Ectodermal cell (in vitro differentiated cells): ENCODE results near the gene SNCAIP.

Experiments
- H3K27ac ChIP-seq: 2 replicates; pipeline ENCODE4 v1.7.0; 2013; ENCODE audit warnings: mild to moderate bottlenecking, low read depth, low read length; ENCODE audit not compliant: insufficient read depth, poor library complexity, severe bottlenecking
- H3K27me3 ChIP-seq: 2 replicates; pipeline ENCODE4 v1.7.0; 2013; ENCODE audit warnings: mild to moderate bottlenecking, low read length; ENCODE audit not compliant: insufficient read depth, control insufficient read depth, poor library complexity, severe bottlenecking
- H3K36me3 ChIP-seq: one replicate; pipeline ENCODE4 v1.7.0; 2013; ENCODE audit warnings: low read length; ENCODE audit not compliant: control insufficient read depth, insufficient read depth
- H3K4me1 ChIP-seq: one replicate; pipeline ENCODE4 v1.7.0; 2013; ENCODE audit warnings: low read length; ENCODE audit not compliant: control insufficient read depth, insufficient read depth
- H3K4me3 ChIP-seq: 2 replicates; pipeline ENCODE4 v1.7.0; 2013; ENCODE audit warnings: low read depth, low read length, control low read depth; ENCODE audit not compliant: insufficient read depth
- H3K9me3 ChIP-seq: 2 replicates; pipeline ENCODE4 v1.7.0; 2013; ENCODE audit warnings: mild to moderate bottlenecking, low read length, moderate library complexity; ENCODE audit not compliant: control insufficient read depth
- WGBS, 2 experiments: methylation state at CpG; one replicate each; pipeline ENCODE4 v1.1.7; 2013; ENCODE audit warnings: missing lambda C conversion rate in 2 of 2; 5-methylcytosine and 5-hydroxymethylcytosine counted together

Gene SNCAIP

GRCh38 chr5:122435761-122436160 lies 123.7 kb downstream of the SNCAIP start:
- Histone ChIP-seq H3K27me3 (no peaks in the 10 kb centered on the region), H3K27ac (no peak overlapping the region), H3K36me3 (no peaks in the 10 kb centered on the region), H3K9me3 (no peaks in the 10 kb centered on the region), H3K4me3 (no peak overlapping the region), H3K4me1 (peaks cover 5% of the 10 kb centered on the region)
- 90 to 91% methylated on average over 3 of the region's 3 CpGs for WGBS, 2 experiments

DNA sequence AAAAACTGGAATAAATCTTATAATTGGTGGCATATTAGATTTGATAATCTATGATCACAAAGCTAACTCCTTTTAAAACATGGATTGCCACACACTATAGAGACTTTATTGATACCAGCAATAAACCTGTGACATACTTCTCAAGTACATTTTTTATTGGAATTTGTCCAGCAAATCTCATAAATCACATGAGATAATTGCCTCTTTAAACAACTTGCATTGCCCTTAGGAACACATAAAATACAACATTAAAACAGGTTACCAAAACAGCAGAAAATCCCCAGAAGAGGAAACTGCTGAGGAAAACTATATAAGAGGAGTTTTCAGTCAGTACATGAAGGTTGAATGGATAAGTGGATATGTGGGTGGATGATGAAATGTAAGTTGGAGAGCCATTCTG lies 124.6 kb downstream of the SNCAIP start:
- Histone ChIP-seq H3K27me3 (no peaks in the 10 kb centered on the region), H3K4me3 (no peak overlapping the region), H3K36me3 (no peaks in the 10 kb centered on the region), H3K27ac (no peak overlapping the region), H3K4me1 (peaks cover 5% of the 10 kb centered on the region), H3K9me3 (no peaks in the 10 kb centered on the region)

GRCh38 chr5:122439645-122440044 lies 127.6 kb downstream of the SNCAIP start:
- peaks cover 5% of the 10 kb centered on the region for H3K4me1 ChIP-seq
- H3K27ac ChIP-seq = no peak overlapping the region
- no peaks in the 10 kb centered on the region for H3K27me3 ChIP-seq
- no peaks in the 10 kb centered on the region for H3K9me3 ChIP-seq
- no peaks in the 10 kb centered on the region for H3K36me3 ChIP-seq
- WGBS, 2 experiments = 93 to 100% methylated on average over 1 of the region's 1 CpG
- H3K4me3 ChIP-seq = no peak overlapping the region

- WGBS, 2 experiments = 78% methylated on average over 1 of the region's 1 CpG; no CpG with 5 or more reads in 1 of the 2 experiments
- H3K27me3 ChIP-seq = no peaks in the 10 kb centered on the region
These were observed 130.9 kb downstream of the SNCAIP start for GRCh38 chr5:122442938-122443337.

DNA sequence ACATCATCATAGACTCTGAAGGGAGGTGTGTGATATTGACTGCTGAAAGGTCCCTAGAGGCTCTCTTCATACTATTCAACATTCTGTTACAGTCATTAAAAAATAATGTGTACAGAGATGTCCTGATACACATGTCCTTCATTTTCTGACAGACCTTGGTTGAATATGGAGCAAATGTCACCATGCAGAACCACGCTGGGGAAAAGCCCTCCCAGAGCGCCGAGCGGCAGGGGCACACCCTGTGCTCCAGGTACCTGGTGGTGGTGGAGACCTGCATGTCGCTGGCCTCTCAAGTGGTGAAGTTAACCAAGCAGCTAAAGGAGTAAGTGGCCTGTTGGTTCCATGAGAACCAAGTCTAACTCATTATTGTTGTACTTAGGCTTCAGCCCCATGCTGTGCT lies 132.4 kb downstream of the SNCAIP start:
- Histone ChIP-seq H3K4me3 (no peak overlapping the region), H3K9me3 (no peaks in the 10 kb centered on the region), H3K36me3 (no peaks in the 10 kb centered on the region), H3K4me1 (no peaks in the 10 kb centered on the region), H3K27ac (no peak overlapping the region), H3K27me3 (no peaks in the 10 kb centered on the region)
- WGBS, 2 experiments = 95 to 97% methylated on average over 5 of the region's 5 CpGs

More at GRCh38 chr5:122442938-122443337, 130.9 kb downstream of the SNCAIP start:
- Histone ChIP-seq H3K4me3 (no peak overlapping the region), H3K27ac (no peak overlapping the region), H3K4me1 (no peaks in the 10 kb centered on the region), H3K9me3 (no peaks in the 10 kb centered on the region), H3K36me3 (no peaks in the 10 kb centered on the region)

DNA sequence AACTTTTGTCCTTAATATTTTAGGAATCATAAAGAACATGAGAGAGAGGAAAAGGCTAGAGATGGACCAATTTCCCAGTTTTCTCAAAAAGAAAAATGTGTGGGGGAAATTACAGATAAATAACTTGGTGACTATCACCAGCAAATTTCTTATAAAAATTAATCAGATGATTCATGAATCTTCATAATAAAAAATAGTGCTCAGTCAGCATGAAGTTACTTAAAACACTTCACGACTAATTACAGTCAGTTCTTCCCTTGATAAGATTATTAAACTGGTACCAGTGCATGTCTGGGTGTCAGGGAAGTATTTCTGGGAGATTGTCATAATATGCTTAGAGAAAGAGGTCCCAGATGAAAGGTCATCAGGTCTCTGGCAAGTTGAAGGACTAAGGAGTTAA lies 133.0 kb downstream of the SNCAIP start:
- Histone ChIP-seq H3K27ac (no peak overlapping the region), H3K4me3 (no peak overlapping the region), H3K27me3 (no peaks in the 10 kb centered on the region), H3K36me3 (no peaks in the 10 kb centered on the region), H3K4me1 (no peaks in the 10 kb centered on the region), H3K9me3 (no peaks in the 10 kb centered on the region)
- WGBS, 2 experiments = 100% methylated on average over 1 of the region's 1 CpG; no CpG with 5 or more reads in 1 of the 2 experiments

DNA sequence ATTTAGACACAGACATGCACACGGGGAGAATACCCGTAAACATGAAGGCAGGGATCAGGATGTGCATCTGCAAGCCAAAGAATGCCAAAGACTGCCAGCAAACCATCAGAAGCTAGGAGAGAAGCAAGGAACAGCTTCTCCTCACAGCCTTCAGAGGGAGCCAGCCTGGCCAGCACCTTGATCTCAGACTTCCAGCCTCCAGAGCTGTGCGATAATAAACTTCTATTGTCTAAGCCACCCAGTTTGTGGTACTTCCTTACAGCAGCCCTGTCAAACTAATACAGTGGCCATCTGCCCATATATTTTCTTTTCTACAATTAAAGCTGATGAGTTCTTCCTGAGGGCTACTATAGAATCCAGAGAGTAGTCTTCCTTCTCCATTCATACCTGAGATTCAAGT lies 135.0 kb downstream of the SNCAIP start:
- Histone ChIP-seq H3K9me3 (no peaks in the 10 kb centered on the region), H3K27me3 (no peaks in the 10 kb centered on the region), H3K27ac (no peak overlapping the region), H3K4me3 (no peak overlapping the region), H3K4me1 (no peaks in the 10 kb centered on the region), H3K36me3 (no peaks in the 10 kb centered on the region)
- WGBS, 2 experiments = 92 to 95% methylated on average over 3 of the region's 3 CpGs

DNA sequence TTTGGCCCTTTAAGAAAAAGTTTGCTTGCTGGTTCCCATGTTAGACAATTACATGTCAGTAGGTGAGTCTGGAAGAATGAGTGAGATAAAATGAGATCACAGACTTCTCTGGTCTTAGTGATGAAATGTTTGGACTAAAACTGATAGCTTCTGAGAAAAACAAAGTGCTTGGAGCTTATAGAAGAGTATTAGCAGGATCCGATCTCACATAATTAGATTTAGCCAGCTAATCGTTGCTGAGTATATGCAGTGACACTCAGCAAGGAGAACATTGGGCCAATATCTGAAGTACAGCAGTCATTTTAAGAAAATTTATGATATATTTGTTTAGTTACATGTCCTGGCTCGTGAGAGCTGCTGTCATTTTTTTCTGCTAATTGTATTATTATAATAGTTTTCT lies 135.8 kb downstream of the SNCAIP start:
- no peaks in the 10 kb centered on the region for H3K9me3 ChIP-seq
- no peaks in the 10 kb centered on the region for H3K27me3 ChIP-seq
- no peaks in the 10 kb centered on the region for H3K4me1 ChIP-seq
- H3K36me3 ChIP-seq = no peaks in the 10 kb centered on the region
- WGBS, 2 experiments = 96 to 99% methylated on average over 3 of the region's 3 CpGs
- H3K27ac ChIP-seq = no peak overlapping the region
- no peak overlapping the region for H3K4me3 ChIP-seq

DNA sequence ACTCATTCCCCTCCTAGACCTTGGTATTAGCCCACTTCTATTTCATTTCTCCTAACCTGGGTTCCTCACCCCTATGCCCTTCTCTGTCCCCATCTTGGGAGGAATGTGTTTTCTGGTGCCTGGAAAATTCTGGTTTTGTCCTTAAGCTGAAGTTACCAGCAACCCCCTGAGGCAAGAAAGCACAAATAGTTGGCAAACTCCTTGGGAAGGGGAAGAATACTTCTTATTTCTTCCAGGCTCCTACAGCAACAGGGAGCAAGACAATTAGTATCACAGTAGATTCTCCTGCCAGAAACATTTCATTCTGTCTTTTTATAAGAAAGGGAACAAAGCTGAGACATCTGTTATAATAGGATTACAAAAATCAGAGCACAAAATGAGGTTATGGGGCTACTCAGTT lies 142.5 kb downstream of the SNCAIP start:
- Histone ChIP-seq H3K9me3 (no peaks in the 10 kb centered on the region), H3K27ac (no peak overlapping the region), H3K4me3 (no peak overlapping the region)

DNA sequence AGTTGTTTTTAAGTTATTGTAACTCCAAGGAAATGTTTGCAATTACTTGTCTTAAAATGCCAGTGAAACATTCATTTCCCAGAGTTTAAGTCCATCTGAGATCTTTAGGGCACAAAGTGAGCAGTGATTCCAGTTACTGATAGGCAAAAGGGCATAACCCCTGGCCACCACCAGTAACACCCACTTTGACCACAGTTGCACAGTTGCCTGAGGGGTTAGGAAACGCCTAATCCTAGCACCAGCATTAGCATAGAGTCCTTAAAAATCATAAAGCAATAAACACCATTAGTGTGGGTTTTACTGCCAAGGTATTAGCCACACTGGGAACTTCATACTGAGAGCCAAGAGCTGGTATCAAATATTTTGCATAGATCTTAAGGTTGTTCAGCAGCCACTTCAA lies 143.9 kb downstream of the SNCAIP start:
- no peaks in the 10 kb centered on the region for H3K36me3 ChIP-seq
- H3K4me1 ChIP-seq = no peaks in the 10 kb centered on the region
- H3K9me3 ChIP-seq = no peaks in the 10 kb centered on the region
- H3K4me3 ChIP-seq = no peak overlapping the region
- WGBS, 2 experiments = 82 to 96% methylated on average over 1 of the region's 1 CpG
- no peak overlapping the region for H3K27ac ChIP-seq
- no peaks in the 10 kb centered on the region for H3K27me3 ChIP-seq

More for the DNA sequence above, 142.5 kb downstream of the SNCAIP start:
- H3K36me3 ChIP-seq = no peaks in the 10 kb centered on the region
- H3K4me1 ChIP-seq = no peaks in the 10 kb centered on the region
- no peaks in the 10 kb centered on the region for H3K27me3 ChIP-seq

DNA sequence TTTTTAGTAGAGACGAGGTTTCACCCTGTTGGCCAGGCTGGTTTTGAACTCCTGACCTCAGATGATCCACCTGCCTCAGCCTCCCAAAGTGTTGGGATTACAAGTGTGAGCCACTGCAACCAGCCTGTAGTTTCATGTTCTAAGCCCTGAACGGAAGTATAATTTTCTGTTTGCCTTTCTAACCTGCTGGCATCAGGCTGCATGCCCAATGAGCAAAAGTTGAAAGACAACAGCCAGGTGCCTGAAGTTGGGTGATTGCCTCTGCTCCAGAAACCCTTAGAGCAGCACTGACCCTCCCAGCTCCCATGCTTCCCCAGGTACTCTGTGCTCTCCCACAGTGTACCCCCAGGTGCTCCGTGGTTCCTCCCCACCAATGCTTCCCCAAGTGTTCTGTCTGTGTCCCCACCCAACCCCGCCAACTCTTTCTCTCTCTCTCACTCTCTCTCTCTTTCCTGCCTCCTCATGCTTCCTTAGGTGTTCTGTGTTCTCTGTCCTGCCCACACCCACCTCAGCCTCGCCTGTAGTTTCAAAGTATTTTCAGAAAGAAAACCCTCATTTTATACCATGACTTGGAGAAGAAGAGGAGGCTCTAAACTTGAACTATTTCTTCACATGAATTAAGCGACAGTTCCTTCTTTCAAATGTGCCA lies 145.3 kb downstream of the SNCAIP start:
- Histone ChIP-seq H3K4me1 (no peaks in the 10 kb centered on the region), H3K4me3 (no peak overlapping the region), H3K36me3 (no peaks in the 10 kb centered on the region), H3K9me3 (no peaks in the 10 kb centered on the region), H3K27ac (no peak overlapping the region), H3K27me3 (no peaks in the 10 kb centered on the region)
- 92 to 94% methylated on average over 6 of the region's 6 CpGs for WGBS, 2 experiments
